Skeletal muscle cell (primary cell): ENCODE data around the gene TAOK1.
"Not testable (repeated sequence)": the region's sequence is repeated elsewhere in the genome, so short reads cannot be mapped to it uniquely, and the experiment has no call there.

Experiments
- DNase-seq: peaks from one replicate; pipeline ENCODE4 v3.0.0-alpha.2; 2010; ENCODE audit warnings: low read depth
- H3K4me3 ChIP-seq: 2 replicates; pipeline ENCODE4 v1.5.1; 2011; ENCODE audit warnings: low read depth, mild to moderate bottlenecking, control low read depth, low read length, moderate library complexity

The TAOK1 gene

GRCh38 chr17:29430275-29430674 is 40.1 kb downstream of the TAOK1 start:
- no peak for DNase-seq
- H3K4me3 ChIP-seq, result no peak overlapping the region

DNA sequence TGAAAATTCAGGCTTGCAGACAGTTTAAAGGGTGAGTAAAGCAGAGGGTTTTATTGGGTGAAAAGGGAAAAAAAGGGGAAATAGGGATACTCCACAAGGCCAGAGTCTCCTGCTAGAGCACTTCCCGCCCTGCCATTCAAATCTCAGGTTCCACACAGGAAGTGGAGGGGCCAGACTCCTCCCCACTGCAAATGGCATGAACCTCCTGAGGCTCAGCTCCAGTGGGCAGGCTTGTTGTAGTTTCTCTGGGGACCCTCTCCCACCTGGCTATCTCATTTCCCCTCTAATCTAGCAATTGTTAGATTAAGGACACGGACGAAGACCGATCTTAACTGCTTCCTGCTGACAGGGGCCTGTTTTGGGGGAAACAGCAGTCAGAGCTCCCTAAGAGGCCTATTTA is 43.4 kb downstream of the TAOK1 start:
- no peak for DNase-seq
- H3K4me3 ChIP-seq, result no peak overlapping the region

GRCh38 chr17:29434550-29434949 is 44.4 kb downstream of the TAOK1 start:
- DNase-seq, result no peak
- H3K4me3 ChIP-seq, result no peak overlapping the region

DNA sequence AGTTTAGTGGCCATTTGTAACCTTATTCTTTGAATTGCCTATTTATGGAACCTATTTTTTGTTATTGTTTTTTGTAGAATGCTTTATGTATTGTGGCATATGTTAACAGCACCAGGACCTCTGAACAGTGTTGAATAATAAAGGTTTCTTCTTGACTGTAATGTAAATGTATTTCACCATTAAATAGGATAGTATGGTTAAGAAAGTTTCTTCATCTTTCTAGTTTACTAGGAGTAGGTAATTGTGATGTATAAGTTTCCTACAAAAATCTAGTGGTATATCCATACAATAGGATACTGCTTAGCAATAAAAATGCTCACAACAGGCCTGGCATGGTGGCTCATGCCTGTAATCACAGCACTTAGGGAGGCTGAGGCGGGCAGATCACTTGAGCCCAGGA is 52.3 kb downstream of the TAOK1 start:
- no peak overlapping the region for H3K4me3 ChIP-seq
- DNase-seq, result no peak

DNA sequence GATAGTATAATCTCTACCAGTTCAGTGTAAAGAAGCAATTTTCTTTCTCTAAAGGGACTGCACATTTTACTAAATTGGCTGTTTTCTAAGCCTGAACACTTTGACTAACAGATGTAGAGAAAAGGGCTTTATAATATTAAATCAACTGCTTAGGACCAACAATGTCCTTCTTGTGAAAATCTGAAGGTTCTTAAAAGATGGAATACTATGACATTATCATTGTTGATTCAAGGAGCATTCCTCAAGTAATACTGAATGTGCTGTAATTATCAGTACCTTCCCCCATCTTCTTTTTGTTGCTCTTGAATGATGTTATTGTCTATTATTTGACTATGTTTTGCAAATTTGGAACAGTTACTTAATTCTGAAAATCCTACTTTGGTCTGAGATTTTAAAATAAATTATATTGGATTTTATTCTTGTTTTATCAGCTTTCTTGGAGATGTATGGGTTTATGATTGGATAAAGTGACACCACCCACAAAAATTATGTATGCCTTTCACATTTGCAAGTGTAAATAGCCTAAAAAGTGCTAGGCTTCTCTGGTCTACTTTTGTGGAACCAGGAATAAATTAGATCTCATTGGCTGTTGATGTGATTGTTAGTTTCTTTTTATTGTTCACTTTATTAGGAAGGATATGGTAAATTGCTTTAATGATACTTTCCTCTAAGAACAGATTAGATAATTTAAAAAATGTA is 53.0 kb downstream of the TAOK1 start:
- no peak overlapping the region for H3K4me3 ChIP-seq
- no peak for DNase-seq

GRCh38 chr17:29444589-29444988 is 54.4 kb downstream of the TAOK1 start:
- DNase-seq, result peak; percentile 3

DNA sequence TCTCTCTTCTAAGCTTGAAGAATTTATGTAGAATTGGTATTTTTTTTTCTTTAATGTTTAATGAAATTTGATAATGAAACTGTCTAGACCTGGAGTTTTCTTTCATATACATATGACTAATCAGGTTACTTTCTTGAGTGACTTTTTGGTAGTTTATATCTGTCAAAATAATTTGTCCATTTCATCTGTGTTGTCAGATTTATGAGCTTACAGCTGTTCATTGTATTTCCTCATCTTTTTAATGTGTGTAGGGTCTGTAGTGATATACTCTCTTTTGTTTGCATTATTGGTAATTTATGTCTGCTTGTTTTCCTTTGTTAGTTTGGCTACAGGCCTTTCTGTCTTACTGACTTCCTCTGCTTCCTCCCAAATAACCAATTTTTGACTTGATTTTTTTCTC is 55.7 kb downstream of the TAOK1 start:
- no peak for DNase-seq
- no peak overlapping the region for H3K4me3 ChIP-seq

More at GRCh38 chr17:29444589-29444988, 54.4 kb downstream of the TAOK1 start:
- H3K4me3 ChIP-seq, result no peak overlapping the region

- DNase-seq, result no peak
Measured at GRCh38 chr17:29449865-29450671, 59.9 kb downstream of the TAOK1 start.

GRCh38 chr17:29451121-29451742 is 61.1 kb downstream of the TAOK1 start:
- DNase-seq, result no peak
- no peak overlapping the region for H3K4me3 ChIP-seq

More at GRCh38 chr17:29449865-29450671, 59.9 kb downstream of the TAOK1 start:
- no peak overlapping the region for H3K4me3 ChIP-seq

DNA sequence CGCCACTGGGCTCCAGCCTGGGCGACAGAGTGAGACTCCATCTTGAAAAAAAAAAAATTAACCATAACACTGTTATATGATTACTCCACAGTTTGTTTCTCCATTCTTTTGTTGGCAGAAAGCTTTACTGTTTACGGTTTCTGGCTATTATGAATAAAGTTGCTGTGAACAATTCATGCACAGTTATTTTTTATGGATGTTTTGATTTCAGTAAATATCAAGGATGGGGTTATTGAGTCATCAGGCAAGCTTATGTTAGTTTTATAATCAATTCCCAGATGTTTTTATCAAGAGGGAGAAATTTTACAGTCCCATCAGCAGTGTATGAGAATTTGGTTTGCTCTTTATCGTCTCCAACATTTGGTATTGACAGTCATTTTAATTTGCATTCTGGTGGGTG is 67.9 kb downstream of the TAOK1 start:
- H3K4me3 ChIP-seq, result no peak overlapping the region
- DNase-seq, result no peak

DNA sequence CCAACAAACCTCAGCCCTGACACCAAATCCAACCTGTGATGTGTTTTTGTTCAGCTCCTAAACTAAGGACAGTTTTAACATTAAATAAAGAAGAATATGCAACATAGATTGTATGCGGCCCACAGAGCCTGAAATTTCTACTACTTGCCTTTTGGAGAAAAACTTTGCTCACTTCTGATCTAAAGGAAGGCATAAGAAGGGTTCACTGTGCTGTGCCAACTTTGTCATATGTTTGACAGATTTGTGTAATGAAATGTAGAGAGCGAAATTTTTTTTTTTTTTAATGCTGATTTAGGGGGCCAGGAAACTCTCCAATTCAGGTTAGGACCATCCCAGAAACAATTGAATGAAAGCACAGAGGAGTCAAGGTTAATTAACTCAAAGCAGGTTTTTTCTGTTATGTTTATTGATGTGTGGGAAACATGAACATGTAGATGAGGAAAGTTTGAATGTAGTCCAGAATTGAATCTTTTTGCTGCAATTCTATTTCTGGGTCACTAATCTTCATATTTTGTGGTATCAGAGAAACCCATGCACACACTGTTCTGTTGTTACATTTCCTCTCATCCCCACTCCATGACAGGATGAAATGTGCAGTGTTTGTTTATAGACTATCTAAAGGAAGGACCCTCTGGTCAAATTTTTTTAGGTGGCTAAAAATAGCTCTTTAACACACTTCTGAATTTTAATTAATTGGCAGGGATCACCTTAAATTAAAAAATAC is 71.5 kb downstream of the TAOK1 start:
- H3K4me3 ChIP-seq, result no peak overlapping the region
- no peak for DNase-seq

- DNase-seq, result no peak
- no peak overlapping the region for H3K4me3 ChIP-seq
Measured at GRCh38 chr17:29469276-29469675, 79.1 kb downstream of the TAOK1 start.

GRCh38 chr17:29473437-29473836 is 83.3 kb downstream of the TAOK1 start:
- not testable (repeated sequence) for H3K4me3 ChIP-seq, DNase-seq

- no peak for DNase-seq
- no peak overlapping the region for H3K4me3 ChIP-seq
Measured at GRCh38 chr17:29474297-29474696, 84.1 kb downstream of the TAOK1 start.

GRCh38 chr17:29475891-29476290 is 85.7 kb downstream of the TAOK1 start:
- no peak overlapping the region for H3K4me3 ChIP-seq
- DNase-seq, result no peak

GRCh38 chr17:29480249-29480928 is 90.2 kb downstream of the TAOK1 start:
- H3K4me3 ChIP-seq, DNase-seq: not testable (repeated sequence)

DNA sequence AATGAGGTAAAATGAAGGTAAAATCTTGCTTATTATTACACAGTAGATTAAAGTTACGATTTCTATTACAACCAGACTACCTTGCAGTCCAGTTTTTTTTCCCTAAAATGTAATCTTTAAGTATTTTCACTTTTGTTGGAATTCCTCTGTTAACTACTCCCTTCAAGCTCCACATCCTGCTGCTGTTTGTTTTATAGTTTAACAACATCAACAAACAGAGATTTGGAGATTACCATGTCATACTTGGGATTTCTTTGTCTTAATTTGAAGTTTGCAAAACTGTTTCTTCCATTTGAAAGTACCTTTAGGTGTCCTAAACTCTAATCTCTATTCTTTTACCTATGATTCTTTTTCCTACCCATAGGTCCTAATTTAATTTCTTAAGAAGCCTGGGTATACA is 93.3 kb downstream of the TAOK1 start:
- H3K4me3 ChIP-seq, result no peak overlapping the region
- no peak for DNase-seq

- H3K4me3 ChIP-seq, result no peak overlapping the region
Measured at GRCh38 chr17:29495011-29495410, 104.8 kb downstream of the TAOK1 start.

GRCh38 chr17:29504711-29505110 is 114.5 kb downstream of the TAOK1 start:
- DNase-seq, result no peak
- H3K4me3 ChIP-seq, result no peak overlapping the region

More at GRCh38 chr17:29495011-29495410, 104.8 kb downstream of the TAOK1 start:
- no peak for DNase-seq
